Chondrocyte (in vitro differentiated cells): ENCODE measurements around the gene RAB21. TPM values are rescaled to one million over a fixed set of nuclear protein-coding genes. Genes with fewer than 3 reads are reported as not detected.

Experiments used
- DNase-seq: peaks from one replicate; pipeline ENCODE4 v3.0.0; 2021; ENCODE audit warnings: mixed read lengths, low spot score
- H3K27ac Mint-ChIP-seq: one replicate; pipeline ENCODE4 v1.8.0; 2021; ENCODE audit warnings: mild to moderate bottlenecking, moderate library complexity, mixed read lengths; ENCODE audit not compliant: unreplicated experiment
- H3K27me3 Mint-ChIP-seq: 2 replicates; pipeline ENCODE4 v1.8.0; 2021; ENCODE audit warnings: low read depth, mixed read lengths
- H3K36me3 Mint-ChIP-seq: 2 replicates; pipeline ENCODE4 v1.8.0; 2021; ENCODE audit warnings: low read depth, mixed read lengths
- H3K4me1 Mint-ChIP-seq: 2 replicates; pipeline ENCODE4 v1.8.0; 2021; ENCODE audit warnings: low read depth, mild to moderate bottlenecking, mixed read lengths
- H3K4me3 Mint-ChIP-seq: one replicate; pipeline ENCODE4 v1.8.0; 2021; ENCODE audit warnings: mild to moderate bottlenecking, moderate library complexity, mixed read lengths; ENCODE audit not compliant: unreplicated experiment
- H3K9me3 Mint-ChIP-seq: 2 replicates; pipeline ENCODE4 v1.8.0; 2021; ENCODE audit warnings: low read depth, mixed read lengths
- total RNA-seq: library from RNA; stranded (reverse); gene quantifications from 3 replicates; pipeline ENCODE4 v1.2.1, GENCODE V29; 2021
- TF ChIP-seq, protein P1 (sequence below): fragments of 200-600 bp; sonication (generic); IDR thresholded peaks from 2 replicates; pipeline ENCODE4 v1.5.0; 2021; ENCODE audit warnings: antibody characterized with exemption, mild to moderate bottlenecking, moderate library complexity

RAB21 gene
- total RNA-seq, 1 donor from 2014 or later: 77.1 TPM

DNA sequence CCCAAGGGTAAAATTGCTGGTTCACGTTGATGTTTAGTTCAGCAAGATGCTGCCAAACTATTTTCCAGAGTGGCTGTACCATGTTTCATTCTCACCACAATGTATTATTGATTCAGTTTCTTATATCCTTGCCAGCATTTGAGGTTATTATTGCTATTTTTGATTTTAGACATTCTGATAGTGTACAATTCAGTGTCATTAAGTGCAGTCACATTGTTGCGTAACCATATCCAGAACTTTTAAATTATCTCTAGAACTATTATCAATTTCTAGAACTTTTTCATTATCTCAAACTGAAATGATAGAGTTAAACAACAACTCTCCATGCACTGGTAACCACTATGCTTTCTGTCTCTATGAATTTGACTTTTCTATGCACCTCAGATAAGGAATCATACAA lies 74.2 kb downstream of the RAB21 start:
- TF ChIP-seq, protein P1, sequence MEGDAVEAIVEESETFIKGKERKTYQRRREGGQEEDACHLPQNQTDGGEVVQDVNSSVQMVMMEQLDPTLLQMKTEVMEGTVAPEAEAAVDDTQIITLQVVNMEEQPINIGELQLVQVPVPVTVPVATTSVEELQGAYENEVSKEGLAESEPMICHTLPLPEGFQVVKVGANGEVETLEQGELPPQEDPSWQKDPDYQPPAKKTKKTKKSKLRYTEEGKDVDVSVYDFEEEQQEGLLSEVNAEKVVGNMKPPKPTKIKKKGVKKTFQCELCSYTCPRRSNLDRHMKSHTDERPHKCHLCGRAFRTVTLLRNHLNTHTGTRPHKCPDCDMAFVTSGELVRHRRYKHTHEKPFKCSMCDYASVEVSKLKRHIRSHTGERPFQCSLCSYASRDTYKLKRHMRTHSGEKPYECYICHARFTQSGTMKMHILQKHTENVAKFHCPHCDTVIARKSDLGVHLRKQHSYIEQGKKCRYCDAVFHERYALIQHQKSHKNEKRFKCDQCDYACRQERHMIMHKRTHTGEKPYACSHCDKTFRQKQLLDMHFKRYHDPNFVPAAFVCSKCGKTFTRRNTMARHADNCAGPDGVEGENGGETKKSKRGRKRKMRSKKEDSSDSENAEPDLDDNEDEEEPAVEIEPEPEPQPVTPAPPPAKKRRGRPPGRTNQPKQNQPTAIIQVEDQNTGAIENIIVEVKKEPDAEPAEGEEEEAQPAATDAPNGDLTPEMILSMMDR: no peak
- DNase-seq: no peak
- Mint-ChIP-seq H3K36me3 (no peaks in the 10 kb centered on the region), H3K9me3 (peaks cover 9% of the 10 kb centered on the region), H3K27ac (no peak overlapping the region), H3K4me1 (no peaks in the 10 kb centered on the region), H3K4me3 (no peak overlapping the region), H3K27me3 (peaks cover 15% of the 10 kb centered on the region)

DNA sequence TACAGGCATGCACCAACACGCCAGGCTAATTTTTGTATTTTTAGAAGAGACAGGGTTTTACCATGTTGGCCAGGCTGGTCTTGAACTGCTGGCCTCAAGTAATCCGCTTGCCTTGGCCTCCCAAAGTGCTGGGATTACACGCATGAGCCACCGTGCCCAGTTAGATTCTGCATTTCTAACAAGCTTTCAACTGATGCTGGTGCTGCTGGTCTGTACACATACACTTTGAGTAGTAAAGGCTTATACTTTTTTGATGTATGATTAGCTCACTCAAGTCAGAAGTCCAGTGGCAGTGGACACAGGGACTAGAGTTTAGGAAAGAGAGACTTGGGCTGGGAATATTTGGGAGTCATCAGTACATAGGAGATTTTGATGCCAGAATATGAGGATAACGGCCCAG lies 82.7 kb downstream of the RAB21 start:
- no peaks in the 10 kb centered on the region for H3K9me3 Mint-ChIP-seq
- H3K4me1 Mint-ChIP-seq: peaks cover 24% of the 10 kb centered on the region
- H3K27me3 Mint-ChIP-seq: peaks cover 5% of the 10 kb centered on the region
- no peak overlapping the region for H3K4me3 Mint-ChIP-seq
- H3K36me3 Mint-ChIP-seq: no peaks in the 10 kb centered on the region
- no peak overlapping the region for H3K27ac Mint-ChIP-seq
- DNase-seq: no peak
- TF ChIP-seq, protein P1: no peak

DNA sequence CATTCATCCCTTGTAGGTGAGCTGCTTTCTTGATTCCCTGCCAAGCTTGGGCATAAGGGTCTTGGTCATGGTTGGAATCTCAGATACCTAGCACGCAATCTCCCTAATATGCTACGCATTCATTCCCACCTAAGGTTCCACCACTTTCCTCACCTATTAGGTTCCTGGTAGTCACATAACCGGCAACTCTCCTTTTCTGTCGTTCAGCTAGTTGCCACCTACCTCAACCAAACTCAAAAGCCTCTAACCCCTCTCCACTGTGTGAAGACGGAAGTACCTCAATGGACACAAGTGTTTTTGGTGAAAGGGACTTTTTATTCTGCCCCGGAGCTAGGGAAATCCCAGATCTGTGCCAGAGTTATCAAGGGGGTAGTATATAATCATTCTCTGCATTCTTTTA lies 83.6 kb downstream of the RAB21 start:
- Mint-ChIP-seq H3K9me3 (no peaks in the 10 kb centered on the region), H3K4me1 (peaks cover 25% of the 10 kb centered on the region), H3K36me3 (no peaks in the 10 kb centered on the region), H3K4me3 (peak overlapping the region; percentile 33), H3K27ac (no peak overlapping the region), H3K27me3 (peaks cover 4% of the 10 kb centered on the region)
- TF ChIP-seq, protein P1: no peak
- no peak for DNase-seq

DNA sequence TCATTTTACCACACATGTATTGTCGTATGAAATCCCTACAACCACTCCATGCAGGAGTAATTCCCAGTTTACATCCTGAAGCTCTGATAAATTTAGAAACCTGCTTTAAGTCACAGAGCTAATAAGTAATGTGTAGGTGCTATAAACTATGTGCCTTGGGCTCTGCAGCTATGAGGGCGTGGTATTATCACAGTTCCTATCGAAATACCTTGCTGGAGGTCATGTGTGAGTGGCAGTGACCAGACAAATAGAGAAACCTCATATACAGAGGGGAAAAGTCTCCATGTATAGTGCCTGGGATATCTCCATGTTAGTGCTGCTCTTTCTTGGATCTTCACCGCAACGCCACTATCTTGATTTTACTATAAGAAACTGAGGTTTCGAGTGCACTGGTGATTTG lies 84.0 kb downstream of the RAB21 start:
- H3K36me3 Mint-ChIP-seq: no peaks in the 10 kb centered on the region
- peak overlapping the region; percentile 98 for H3K27ac Mint-ChIP-seq
- DNase-seq: no peak
- H3K27me3 Mint-ChIP-seq: peaks cover 4% of the 10 kb centered on the region
- TF ChIP-seq, protein P1: no peak
- H3K9me3 Mint-ChIP-seq: no peaks in the 10 kb centered on the region
- peak overlapping the region; percentile 89 for H3K4me3 Mint-ChIP-seq
- peaks cover 25% of the 10 kb centered on the region for H3K4me1 Mint-ChIP-seq

DNA sequence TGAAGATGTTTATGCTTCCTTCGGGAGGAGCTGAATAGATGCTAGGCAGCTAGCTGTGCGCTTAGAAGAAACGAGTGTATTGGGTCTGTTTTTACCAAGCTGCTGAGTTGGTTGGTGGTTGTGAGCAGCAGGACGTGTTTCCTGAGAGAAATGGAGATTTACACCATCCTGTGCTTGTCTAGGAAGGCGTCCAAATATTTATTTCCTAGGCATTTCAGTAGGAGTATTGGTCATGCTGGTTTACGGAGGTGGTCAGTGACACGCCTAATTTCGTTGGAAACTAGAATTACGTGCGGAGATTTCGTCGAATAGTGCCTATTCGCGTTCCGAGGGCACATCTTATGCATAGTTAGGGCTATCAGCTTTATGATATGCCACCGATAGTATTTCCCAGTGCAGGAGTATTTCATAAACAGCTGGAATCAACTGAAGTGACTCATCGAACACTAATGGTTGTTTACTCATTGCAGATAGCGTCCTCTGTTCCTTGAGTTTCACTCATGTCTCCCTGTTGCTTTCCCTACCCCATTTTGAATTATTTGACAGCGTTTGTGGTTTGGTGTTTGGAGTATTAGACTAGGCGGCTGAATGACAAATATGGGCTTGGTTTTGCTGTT lies 85.7 kb downstream of the RAB21 start:
- Mint-ChIP-seq H3K4me1 (peaks cover 25% of the 10 kb centered on the region), H3K27me3 (no peaks in the 10 kb centered on the region), H3K9me3 (no peaks in the 10 kb centered on the region), H3K36me3 (no peaks in the 10 kb centered on the region), H3K4me3 (peak overlapping the region; percentile 89), H3K27ac (peak overlapping the region; percentile 98)
- no peak for DNase-seq
- TF ChIP-seq, protein P1: no peak
